Measurements from ENCODE around the gene CRHR2.
"Not testable (repeated sequence)": the region's sequence is repeated elsewhere in the genome, so short reads cannot be mapped to it uniquely, and the experiment has no call there.

CRHR2 gene

DNA sequence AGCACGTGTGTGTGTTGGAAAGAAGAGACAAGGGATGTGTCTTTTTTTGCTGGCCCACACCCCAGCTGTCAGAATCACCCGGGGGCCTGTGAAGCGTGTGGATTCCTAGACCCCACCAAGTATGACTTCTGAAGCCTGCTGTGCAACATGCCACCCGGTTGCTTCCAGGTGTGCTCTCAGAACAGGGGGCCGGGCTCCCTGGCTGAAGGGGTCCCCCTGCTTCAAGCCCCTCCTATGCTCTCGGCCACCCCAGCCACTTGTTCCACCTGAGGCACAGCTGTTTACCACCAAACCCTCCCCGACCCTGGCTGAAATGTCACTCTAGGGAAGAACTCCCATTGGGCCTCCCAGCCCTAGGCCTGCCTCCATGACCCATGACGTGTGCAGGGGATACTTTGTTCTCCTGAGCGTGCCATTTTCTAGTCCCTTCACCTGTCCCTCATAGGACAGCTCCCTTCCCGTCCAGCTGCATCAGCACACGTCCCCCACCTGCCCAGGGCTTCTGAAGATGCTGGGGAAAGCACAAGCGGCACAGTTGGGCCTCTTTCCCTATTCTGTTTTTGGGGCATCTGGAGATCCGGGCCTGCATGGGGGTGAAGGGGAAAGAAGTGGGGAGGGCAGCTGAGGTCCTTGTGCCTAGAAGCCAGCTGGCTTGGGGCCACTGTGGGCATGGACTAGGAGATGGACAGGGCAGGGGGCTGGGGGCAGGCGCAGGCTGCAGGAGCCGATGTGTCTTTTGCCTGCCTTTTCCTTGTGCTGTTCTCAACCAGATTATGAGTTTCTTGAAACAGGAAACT is 33.3 kb downstream of the CRHR2 start:
- no peaks in the 10 kb centered on the region for H3K4me1 ChIP-seq (ENCODE audit: insufficient read depth, low read length)
- H3K9me3 ChIP-seq (ENCODE audit: control insufficient read depth, insufficient read depth, low read length), result no peaks in the 10 kb centered on the region
- H3K9ac ChIP-seq (ENCODE audit: low read depth, low read length), result no peak overlapping the region
- H3K36me3 ChIP-seq (ENCODE audit: insufficient read depth, low read length), result no peaks in the 10 kb centered on the region

DNA sequence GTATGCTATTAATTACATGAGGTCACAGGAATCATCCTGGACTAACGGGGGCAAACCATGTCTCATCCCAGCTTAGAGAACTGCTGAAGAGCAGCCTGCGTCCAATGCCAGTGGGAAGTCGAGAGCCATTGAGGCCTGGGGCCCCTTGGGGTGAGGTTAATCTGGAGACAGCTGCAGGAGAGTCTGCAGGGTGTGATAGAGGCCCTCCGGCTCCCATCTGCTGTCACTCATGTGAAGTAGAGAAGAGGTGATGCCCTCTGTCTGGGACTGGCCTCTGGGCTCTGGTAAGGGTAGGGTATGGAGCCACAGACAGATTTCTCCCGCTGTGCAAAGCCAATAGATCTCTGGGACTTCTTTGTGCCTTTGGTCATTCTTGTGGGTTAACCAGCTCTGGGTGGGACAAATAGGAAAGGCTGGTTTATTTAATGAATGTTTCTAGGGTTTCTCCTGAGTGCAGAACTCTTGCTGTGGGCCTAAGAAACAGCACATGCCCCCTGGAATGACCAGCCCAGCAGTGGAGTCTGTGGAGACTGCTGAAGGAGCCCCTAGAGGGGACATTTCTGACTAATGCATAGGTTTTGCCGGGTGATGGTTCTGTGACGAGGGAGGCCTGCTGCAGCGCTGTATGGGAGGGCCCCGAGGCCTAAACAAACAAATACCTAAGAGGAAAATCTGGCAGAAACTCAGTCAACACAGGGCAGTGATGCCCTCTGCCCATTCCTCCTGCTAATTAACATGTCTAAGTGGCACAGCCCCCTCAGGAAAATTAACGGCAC is 34.5 kb downstream of the CRHR2 start:
- H3K9me3 ChIP-seq (ENCODE audit: control insufficient read depth, insufficient read depth, low read length), result no peaks in the 10 kb centered on the region
- H3K4me1 ChIP-seq (ENCODE audit: insufficient read depth, low read length), result no peaks in the 10 kb centered on the region
- no peak overlapping the region for H3K9ac ChIP-seq (ENCODE audit: low read depth, low read length)
- no peaks in the 10 kb centered on the region; the same call in 1 of the 2 replicates for H3K36me3 ChIP-seq (ENCODE audit: insufficient read depth, low read length)

DNA sequence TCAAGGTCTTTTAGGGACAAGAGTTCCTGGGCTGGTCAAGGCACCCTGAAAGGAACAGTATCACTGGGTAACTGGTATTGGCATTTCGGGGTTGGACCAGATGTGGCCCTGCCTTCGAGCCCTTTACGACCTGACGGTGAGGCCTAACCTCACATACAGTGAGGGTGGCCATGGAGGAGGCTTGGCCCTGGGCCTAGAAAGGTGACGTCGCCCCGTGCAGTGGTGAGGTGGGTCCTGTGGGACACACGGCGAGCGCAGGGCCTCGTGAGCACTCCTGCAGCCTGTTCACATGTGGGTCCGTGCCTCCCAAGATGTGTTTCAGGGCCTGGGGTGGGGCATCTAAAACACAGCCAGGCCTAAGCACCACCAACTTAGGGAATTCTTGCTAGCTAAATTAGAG is 36.1 kb downstream of the CRHR2 start:
- H3K4me1 ChIP-seq (ENCODE audit: insufficient read depth, low read length), result no peaks in the 10 kb centered on the region
- H3K36me3 ChIP-seq (ENCODE audit: insufficient read depth, low read length), result no peaks in the 10 kb centered on the region; the same call in 1 of the 2 replicates
- no peaks in the 10 kb centered on the region for H3K9me3 ChIP-seq (ENCODE audit: control insufficient read depth, insufficient read depth, low read length)
- no peak overlapping the region for H3K9ac ChIP-seq (ENCODE audit: low read depth, low read length)

DNA sequence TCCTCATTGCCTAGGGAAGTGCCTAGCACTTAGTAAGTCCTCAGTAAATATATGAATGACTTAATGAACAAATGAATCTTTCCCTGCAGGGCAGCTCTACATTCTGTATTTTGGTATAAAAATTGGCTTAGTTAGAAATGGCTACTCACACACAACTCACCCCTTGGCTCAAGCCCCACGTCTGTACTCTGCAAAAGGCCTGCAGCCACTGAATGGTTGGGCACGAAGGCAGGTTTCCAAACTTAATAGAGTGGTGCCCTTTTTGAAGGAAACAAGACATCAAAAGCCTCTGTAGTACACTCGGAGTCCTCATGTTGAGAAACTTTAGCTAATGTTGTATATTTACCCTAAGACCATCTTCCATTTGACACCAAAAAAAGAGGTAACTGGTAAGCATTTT is 36.6 kb downstream of the CRHR2 start:
- Histone ChIP-seq H3K9me3 (ENCODE audit: control insufficient read depth, insufficient read depth, low read length) (no peaks in the 10 kb centered on the region), H3K36me3 (ENCODE audit: insufficient read depth, low read length) (no peaks in the 10 kb centered on the region; the same call in 1 of the 2 replicates), H3K4me1 (ENCODE audit: insufficient read depth, low read length) (no peaks in the 10 kb centered on the region), H3K9ac (ENCODE audit: low read depth, low read length) (no peak overlapping the region)

DNA sequence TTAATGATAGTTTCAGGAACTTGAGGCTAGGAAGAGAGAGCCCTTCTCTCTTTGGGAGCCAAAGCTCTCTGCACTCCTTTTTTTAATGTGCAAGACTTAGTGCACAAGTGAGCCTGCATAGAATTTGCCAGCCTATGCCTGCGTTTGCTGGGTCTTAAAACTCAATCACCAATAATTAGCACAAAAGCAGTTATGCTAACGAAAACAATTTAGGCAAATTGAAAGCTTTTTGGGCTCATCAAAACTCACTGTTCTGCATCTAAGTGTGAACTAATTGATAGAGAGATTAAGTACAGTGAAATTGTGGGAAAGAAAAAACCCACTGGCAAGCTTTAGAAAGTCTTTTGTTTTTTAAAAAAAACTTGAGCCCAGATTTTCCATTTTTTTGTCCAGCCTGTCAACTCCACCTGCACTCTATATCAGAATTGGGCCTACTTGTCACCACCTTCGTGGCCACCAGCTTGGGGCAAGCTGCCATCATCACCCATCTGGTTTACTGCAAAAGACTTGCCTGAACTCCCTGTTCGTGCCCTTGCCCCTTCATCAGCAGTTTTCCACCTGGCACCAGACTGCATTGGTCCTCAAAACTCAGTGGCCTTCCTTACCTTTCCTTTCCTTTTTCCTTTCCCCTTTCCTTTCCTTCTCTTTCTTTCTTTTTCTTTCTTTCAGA is 37.8 kb downstream of the CRHR2 start:
- Histone ChIP-seq H3K9ac (ENCODE audit: low read depth, low read length) (no peak overlapping the region), H3K9me3 (ENCODE audit: control insufficient read depth, insufficient read depth, low read length) (no peaks in the 10 kb centered on the region), H3K36me3 (ENCODE audit: insufficient read depth, low read length) (no peaks in the 10 kb centered on the region; the same call in 1 of the 2 replicates), H3K4me1 (ENCODE audit: insufficient read depth, low read length) (no peaks in the 10 kb centered on the region)

DNA sequence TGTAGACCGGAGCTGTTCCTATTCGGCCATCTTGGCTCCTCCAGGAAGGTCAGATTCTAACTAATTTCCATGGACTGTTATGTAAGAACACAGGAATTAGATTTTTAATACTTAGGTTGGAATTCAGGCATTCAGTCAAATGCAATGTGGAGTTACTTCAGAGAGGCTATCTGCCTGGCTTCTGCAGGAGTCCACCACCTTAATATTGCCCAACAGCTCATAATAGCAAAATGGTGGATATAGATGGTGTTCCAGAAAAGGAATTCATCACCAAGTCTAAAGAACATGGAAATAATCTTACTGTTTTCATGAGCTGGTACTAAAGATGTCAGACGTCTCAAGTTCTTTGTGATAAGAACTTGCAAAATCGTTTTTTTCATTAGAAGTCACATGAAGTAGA is 39.5 kb downstream of the CRHR2 start:
- Histone ChIP-seq H3K4me1 (ENCODE audit: insufficient read depth, low read length) (no peaks in the 10 kb centered on the region), H3K9me3 (ENCODE audit: control insufficient read depth, insufficient read depth, low read length) (no peaks in the 10 kb centered on the region), H3K36me3 (ENCODE audit: insufficient read depth, low read length) (no peaks in the 10 kb centered on the region; the same call in 1 of the 2 replicates), H3K9ac (ENCODE audit: low read depth, low read length) (peak overlapping the region; percentile 61)

DNA sequence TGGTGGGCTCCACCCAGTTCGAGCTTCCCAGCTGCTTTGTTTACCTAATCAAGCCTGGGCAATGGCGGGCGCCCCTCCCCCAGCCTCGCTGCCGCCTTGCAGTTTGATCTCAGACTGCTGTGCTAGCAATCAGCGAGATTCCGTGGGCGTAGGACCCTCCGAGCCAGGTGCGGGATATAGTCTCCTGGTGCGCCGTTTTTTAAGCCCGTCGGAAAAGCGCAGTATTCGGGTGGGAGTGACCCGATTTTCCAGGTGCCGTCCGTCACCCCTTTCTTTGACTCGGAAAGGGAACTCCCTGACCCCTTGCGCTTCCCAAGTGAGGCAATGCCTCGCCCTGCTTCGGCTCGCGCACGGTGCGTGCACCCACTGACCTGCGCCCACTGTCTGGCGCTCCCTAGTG is 39.9 kb downstream of the CRHR2 start:
- H3K9ac ChIP-seq (ENCODE audit: low read depth, low read length), result peak overlapping the region; percentile 61
- not testable (repeated sequence) for H3K36me3 ChIP-seq (ENCODE audit: insufficient read depth, low read length); H3K4me1 ChIP-seq (ENCODE audit: insufficient read depth, low read length)

DNA sequence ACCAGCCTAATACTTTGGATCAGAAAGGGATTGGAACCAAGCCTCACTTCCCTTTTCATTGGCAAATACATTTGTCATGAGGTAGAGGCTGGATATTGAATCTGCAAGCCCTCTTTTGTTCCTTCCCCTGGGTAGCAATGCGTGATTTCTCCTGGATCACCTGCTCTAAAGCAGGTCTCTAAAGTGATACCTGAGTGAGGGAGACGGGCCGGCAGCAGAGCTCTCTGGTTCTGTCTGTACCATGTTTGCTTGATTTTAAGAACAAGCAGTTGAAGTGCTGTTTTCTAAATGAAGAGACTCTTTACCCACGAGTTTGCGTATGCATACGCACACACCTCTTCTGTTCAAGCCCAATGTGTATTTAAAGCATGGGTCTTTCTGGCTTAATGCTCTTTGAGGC is 46.5 kb downstream of the CRHR2 start:
- Histone ChIP-seq H3K9ac (ENCODE audit: low read depth, low read length) (no peak overlapping the region), H3K36me3 (ENCODE audit: insufficient read depth, low read length) (peaks cover 34% of the 10 kb centered on the region), H3K9me3 (ENCODE audit: control insufficient read depth, insufficient read depth, low read length) (no peaks in the 10 kb centered on the region), H3K4me1 (ENCODE audit: insufficient read depth, low read length) (no peaks in the 10 kb centered on the region)

More for the DNA sequence above, 39.9 kb downstream of the CRHR2 start:
- not testable (repeated sequence) for H3K9me3 ChIP-seq (ENCODE audit: control insufficient read depth, insufficient read depth, low read length)

DNA sequence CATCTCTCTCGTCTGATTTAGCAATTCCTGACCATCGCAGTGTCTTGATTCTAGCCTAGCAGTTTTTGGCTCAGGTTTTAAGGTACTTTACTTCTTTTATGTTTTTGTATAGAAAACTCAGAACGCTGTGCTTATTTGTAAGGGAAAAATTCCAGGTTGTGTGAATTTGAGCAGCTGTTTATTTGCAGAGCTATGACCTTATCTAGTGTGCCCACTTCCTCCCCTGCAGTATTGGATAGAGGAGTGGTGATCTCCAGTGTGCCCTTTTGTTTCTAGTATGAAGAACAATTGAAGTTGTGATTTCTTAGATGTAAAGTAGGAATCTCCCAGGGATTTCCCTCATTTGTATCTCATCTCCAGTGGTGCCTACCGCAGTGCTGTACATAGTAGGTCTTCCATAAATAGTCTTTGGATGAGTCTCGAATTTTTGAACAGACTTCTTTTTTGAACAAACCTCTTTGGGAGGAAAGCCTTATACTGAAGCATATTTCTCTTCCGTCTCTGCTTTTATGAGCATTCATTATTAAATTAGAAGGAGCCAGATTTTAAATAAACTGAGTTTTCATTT is 47.5 kb downstream of the CRHR2 start:
- H3K4me1 ChIP-seq (ENCODE audit: insufficient read depth, low read length), result no peaks in the 10 kb centered on the region
- no peaks in the 10 kb centered on the region for H3K9me3 ChIP-seq (ENCODE audit: control insufficient read depth, insufficient read depth, low read length)
- H3K36me3 ChIP-seq (ENCODE audit: insufficient read depth, low read length), result peaks cover 42% of the 10 kb centered on the region
- H3K9ac ChIP-seq (ENCODE audit: low read depth, low read length), result no peak overlapping the region

DNA sequence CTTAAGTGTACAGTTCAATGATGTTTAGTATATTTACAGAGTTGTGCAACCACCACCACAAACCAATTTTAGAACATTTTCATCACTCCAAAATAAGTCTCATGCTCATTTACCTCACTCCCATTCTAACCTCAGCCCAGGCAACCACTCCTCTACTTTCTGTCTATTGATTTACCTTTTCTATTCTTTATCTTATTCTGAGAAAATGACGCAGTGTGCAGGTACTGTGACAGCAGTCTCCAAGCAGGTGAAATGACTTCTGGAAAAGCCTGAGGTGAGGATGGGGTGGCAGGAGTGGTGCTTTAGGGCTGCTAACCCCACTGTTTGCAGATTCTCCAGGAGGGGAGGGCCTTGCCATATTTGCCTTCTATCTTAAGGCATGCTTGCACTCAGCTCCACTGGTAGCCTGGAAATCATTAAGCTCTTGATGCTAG is 48.0 kb downstream of the CRHR2 start:
- Histone ChIP-seq H3K9ac (ENCODE audit: low read depth, low read length) (no peak overlapping the region), H3K36me3 (ENCODE audit: insufficient read depth, low read length) (peaks cover 47% of the 10 kb centered on the region), H3K9me3 (ENCODE audit: control insufficient read depth, insufficient read depth, low read length) (no peaks in the 10 kb centered on the region), H3K4me1 (ENCODE audit: insufficient read depth, low read length) (no peaks in the 10 kb centered on the region)

DNA sequence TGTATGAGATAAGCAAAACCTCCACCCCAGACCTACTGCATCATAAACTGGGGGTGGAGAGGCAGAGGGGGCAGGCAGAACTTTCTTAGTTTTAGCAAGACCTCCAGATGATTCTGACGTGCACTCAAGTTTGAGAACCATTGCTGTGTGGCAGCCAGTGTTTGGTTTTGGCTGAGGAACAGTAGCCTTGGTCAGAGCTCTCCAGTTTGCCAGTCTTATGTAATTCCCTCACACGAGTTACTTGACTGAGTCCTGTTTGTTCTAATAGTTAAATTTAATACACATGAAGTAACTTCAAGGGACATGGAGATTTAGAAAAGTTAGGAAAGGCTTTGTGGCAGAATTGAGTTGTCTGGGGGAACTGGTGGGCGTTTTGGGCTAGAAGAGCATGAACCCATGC is 49.0 kb downstream of the CRHR2 start:
- no peaks in the 10 kb centered on the region for H3K9me3 ChIP-seq (ENCODE audit: control insufficient read depth, insufficient read depth, low read length)
- peaks cover 52% of the 10 kb centered on the region for H3K36me3 ChIP-seq (ENCODE audit: insufficient read depth, low read length)
- no peaks in the 10 kb centered on the region for H3K4me1 ChIP-seq (ENCODE audit: insufficient read depth, low read length)
- no peak overlapping the region for H3K9ac ChIP-seq (ENCODE audit: low read depth, low read length)

DNA sequence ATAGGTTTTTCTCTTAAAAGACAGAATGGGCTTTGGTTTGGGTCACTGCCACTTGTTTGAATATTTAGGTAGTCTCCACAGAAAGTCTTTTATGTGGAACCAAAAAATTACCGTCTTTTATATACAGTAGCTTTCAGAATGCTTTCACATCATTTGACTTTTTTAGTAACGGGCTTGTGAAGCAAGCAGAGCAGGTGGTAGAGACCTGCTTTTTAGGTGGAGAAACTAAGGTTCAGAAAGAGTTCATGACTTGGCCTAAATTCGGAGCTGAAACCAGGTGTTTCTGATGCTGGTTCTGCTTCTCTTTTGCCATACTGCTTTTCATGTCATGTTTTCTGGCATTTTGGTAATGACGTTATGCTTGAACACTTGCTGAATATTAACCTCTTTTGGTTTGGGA is 51.3 kb downstream of the CRHR2 start:
- H3K4me1 ChIP-seq (ENCODE audit: insufficient read depth, low read length), result no peaks in the 10 kb centered on the region
- no peak overlapping the region for H3K9ac ChIP-seq (ENCODE audit: low read depth, low read length)
- H3K36me3 ChIP-seq (ENCODE audit: insufficient read depth, low read length), result peaks cover 55% of the 10 kb centered on the region

DNA sequence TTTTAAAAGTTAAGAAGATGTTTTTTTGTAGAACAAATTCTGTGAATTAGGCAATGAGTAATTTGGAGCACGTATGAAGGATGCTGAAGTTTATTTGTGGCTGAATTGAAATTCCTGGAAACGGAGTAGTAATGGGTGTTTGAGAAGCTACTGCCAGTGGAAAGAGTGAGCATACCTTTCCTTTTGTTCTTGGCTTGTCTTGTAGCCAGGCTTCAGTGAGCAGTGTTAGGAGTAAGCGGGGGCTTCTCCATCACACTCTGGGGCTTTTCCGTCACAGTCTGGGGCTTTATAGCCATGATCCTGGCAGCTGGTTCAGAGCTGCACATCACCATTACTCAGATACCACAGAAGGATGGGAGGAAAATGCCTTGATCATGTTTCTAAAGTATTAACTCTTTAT is 55.2 kb downstream of the CRHR2 start:
- H3K36me3 ChIP-seq (ENCODE audit: insufficient read depth, low read length), result peaks cover 50% of the 10 kb centered on the region
- no peak overlapping the region for H3K9ac ChIP-seq (ENCODE audit: low read depth, low read length)
- H3K4me1 ChIP-seq (ENCODE audit: insufficient read depth, low read length), result no peaks in the 10 kb centered on the region
- H3K9me3 ChIP-seq (ENCODE audit: control insufficient read depth, insufficient read depth, low read length), result no peaks in the 10 kb centered on the region

More for the DNA sequence above, 51.3 kb downstream of the CRHR2 start:
- H3K9me3 ChIP-seq (ENCODE audit: control insufficient read depth, insufficient read depth, low read length), result no peaks in the 10 kb centered on the region

DNA sequence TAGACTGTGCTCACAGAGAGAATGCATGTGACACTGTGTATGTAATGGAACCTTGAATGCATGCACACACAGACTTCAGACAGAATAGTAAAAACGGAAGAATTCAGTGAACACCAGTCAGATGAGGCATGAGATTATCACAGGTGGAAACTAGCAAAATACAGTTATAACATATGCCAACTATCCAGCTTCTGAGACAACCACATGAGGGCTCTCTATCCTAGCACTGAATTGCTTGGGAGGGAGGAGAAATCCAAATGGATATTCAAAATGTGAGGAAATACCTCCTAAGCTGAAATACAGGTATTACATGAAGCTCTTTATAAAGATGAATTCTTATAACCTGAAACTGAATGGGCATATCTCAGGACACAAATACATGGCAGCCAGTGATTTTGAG is 57.0 kb downstream of the CRHR2 start:
- peaks cover 49% of the 10 kb centered on the region for H3K36me3 ChIP-seq (ENCODE audit: insufficient read depth, low read length)
- H3K9me3 ChIP-seq (ENCODE audit: control insufficient read depth, insufficient read depth, low read length), result no peaks in the 10 kb centered on the region
- no peak overlapping the region for H3K9ac ChIP-seq (ENCODE audit: low read depth, low read length)
- no peaks in the 10 kb centered on the region for H3K4me1 ChIP-seq (ENCODE audit: insufficient read depth, low read length)
